Measurements from ENCODE around the gene SAT1.
"Not testable (repeated sequence)": the region's sequence is repeated elsewhere in the genome, so short reads cannot be mapped to it uniquely, and the experiment has no call there.

Gene SAT1

DNA sequence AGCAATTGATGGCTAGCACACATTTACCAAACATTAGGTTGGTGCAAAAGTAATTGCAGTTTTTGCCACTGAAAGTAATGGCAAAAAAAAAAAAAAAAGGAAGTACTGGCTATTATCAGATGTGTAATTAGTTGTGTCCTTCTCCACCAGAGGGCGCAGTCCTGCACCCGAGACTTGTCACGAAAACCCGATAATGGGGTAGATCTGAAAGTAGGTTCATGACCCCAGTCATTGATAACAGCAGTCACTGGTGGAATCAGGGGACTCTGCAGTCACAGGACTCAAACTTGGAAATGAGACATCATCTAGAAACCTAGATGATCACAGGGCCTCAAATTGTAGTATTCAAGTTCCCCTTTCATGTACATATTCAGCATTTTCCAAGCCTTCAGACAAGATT lies 26.8 kb upstream of the SAT1 start:
- H3K27ac ChIP-seq (ENCODE audit: low read depth, low read length): no peak overlapping the region
- no peak overlapping the region for H3K4me3 ChIP-seq (ENCODE audit: low read depth in 1 of 2, low read length in 2 of 2)
- H3K4me1 ChIP-seq (ENCODE audit: insufficient read depth, low read length): no peaks in the 10 kb centered on the region
- H3K27me3 ChIP-seq (ENCODE audit: control insufficient read depth in 1 of 2, insufficient read depth in 2 of 2, low read length in 2 of 2): no peaks in the 10 kb centered on the region
- H3K9me3 ChIP-seq (ENCODE audit: low read length): no peaks in the 10 kb centered on the region
- no peak overlapping the region for H3K9ac ChIP-seq (ENCODE audit: low read length)
- no peaks in the 10 kb centered on the region for H3K36me3 ChIP-seq (ENCODE audit: insufficient read depth, low read length)

DNA sequence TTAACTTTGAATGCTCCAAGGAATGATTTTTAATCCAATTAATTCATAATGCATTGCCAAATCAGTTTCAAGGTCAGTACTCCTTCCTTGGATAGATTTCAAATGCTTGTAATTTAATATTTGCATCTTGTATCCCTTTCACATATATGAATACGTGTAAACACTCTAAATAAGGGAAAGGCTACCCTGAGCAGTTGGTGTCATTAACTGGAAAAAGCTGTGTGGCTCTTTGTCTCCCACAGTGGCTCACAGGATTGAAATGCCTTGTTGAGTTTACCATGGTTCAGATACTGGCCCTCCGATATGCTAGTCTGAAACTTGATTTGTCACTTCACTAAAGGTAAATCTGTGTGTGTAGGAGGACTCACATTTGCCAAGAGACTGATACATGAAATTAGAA lies 23.2 kb upstream of the SAT1 start:
- H3K27me3 ChIP-seq (ENCODE audit: control insufficient read depth in 1 of 2, insufficient read depth in 2 of 2, low read length in 2 of 2): no peaks in the 10 kb centered on the region
- no peaks in the 10 kb centered on the region for H3K36me3 ChIP-seq (ENCODE audit: insufficient read depth, low read length)
- H3K9me3 ChIP-seq (ENCODE audit: low read length): no peaks in the 10 kb centered on the region
- H3K27ac ChIP-seq (ENCODE audit: low read depth, low read length): no peak overlapping the region
- H3K9ac ChIP-seq (ENCODE audit: low read length): no peak overlapping the region
- no peaks in the 10 kb centered on the region for H3K4me1 ChIP-seq (ENCODE audit: insufficient read depth, low read length)
- no peak overlapping the region for H3K4me3 ChIP-seq (ENCODE audit: low read depth in 1 of 2, low read length in 2 of 2)

DNA sequence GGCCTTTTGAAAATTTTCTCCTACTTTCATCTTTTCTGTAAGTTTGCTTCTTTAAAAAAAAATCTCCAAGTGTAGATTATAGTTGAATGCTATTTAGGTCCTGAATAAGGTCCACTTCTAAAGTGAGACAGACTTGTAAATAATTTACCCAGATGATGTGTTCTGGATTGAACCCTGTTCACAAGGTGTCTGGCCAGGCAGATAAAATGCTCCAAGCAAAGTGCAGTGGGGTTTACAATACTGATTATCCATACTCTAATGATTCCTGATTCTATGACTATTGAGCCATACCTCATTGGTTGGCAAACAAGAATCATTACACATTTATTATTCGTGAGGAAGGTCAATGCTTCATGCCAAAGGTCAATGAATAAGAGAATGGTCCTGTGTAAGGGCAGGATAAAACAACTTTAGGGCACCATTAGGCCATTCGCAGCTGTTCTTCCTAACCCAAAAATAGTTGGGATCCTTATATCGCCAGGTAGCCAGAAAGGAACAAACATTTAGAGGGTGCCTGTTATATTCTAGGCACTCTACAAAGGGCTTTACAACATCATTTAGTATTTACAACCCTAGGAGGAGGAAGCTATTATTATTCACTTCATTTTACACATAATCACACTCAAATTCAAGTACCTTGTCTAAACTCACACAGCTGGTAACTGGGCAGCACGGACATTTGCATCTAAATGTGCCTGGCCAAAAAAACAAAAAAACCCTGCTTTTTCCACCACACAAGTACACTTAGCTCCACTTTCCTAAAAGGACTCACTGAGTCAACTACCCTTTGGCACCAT lies 18.6 kb upstream of the SAT1 start:
- Histone ChIP-seq H3K36me3 (ENCODE audit: insufficient read depth, low read length) (no peaks in the 10 kb centered on the region), H3K9me3 (ENCODE audit: low read length) (no peaks in the 10 kb centered on the region), H3K27ac (ENCODE audit: low read depth, low read length) (no peak overlapping the region), H3K4me1 (ENCODE audit: insufficient read depth, low read length) (no peaks in the 10 kb centered on the region), H3K27me3 (ENCODE audit: control insufficient read depth in 1 of 2, insufficient read depth in 2 of 2, low read length in 2 of 2) (no peaks in the 10 kb centered on the region), H3K9ac (ENCODE audit: low read length) (no peak overlapping the region), H3K4me3 (ENCODE audit: low read depth in 1 of 2, low read length in 2 of 2) (no peak overlapping the region)

DNA sequence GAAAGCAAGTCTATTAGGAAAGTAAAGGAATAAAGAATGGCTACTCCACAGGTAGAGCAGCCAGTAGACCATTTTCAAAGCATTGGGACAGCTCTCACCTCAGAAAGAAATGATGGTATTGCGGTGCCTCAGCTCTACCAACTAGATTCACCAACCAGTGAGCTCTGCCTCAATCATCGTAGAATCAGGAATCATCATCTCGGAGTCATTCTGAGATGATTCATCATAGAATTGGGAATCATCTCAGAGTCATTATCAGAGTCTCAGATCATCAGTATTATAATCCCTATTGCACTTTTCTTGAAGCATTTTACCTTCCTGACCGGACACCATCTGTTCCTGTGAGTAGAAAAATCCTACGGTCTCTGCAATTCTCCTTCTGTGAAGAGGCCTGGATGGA lies 17.5 kb upstream of the SAT1 start:
- no peaks in the 10 kb centered on the region for H3K4me1 ChIP-seq (ENCODE audit: insufficient read depth, low read length)
- no peak overlapping the region for H3K4me3 ChIP-seq (ENCODE audit: low read depth in 1 of 2, low read length in 2 of 2)
- no peak overlapping the region for H3K9ac ChIP-seq (ENCODE audit: low read length)
- H3K27ac ChIP-seq (ENCODE audit: low read depth, low read length): no peak overlapping the region
- no peaks in the 10 kb centered on the region for H3K27me3 ChIP-seq (ENCODE audit: control insufficient read depth in 1 of 2, insufficient read depth in 2 of 2, low read length in 2 of 2)
- H3K36me3 ChIP-seq (ENCODE audit: insufficient read depth, low read length): no peaks in the 10 kb centered on the region
- no peaks in the 10 kb centered on the region for H3K9me3 ChIP-seq (ENCODE audit: low read length)

DNA sequence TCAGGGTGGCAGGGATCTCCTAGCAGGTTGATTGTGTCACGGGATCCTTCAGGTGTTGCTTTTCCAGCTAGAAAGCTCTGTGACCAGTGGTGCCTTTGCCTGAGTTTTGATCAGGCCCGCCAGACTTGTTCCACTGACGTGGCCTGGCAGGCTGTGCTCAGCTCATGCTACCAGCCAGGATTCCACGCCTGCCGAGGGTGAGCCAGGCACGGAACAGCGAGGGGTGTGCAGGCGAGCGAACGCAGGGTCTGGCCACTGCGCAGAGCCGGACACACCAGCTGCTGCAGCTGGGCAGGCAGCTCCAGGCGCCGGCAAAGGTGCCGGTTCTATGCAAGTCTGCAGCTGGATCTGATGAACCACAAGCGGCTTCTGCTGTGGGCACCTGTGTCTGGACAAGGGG lies 17.1 kb upstream of the SAT1 start:
- H3K27me3 ChIP-seq (ENCODE audit: control insufficient read depth in 1 of 2, insufficient read depth in 2 of 2, low read length in 2 of 2): no peaks in the 10 kb centered on the region
- no peak overlapping the region for H3K27ac ChIP-seq (ENCODE audit: low read depth, low read length)
- no peaks in the 10 kb centered on the region for H3K36me3 ChIP-seq (ENCODE audit: insufficient read depth, low read length)
- H3K4me1 ChIP-seq (ENCODE audit: insufficient read depth, low read length): no peaks in the 10 kb centered on the region
- no peak overlapping the region for H3K9ac ChIP-seq (ENCODE audit: low read length)
- no peak overlapping the region for H3K4me3 ChIP-seq (ENCODE audit: low read depth in 1 of 2, low read length in 2 of 2)
- H3K9me3 ChIP-seq (ENCODE audit: low read length): no peaks in the 10 kb centered on the region

DNA sequence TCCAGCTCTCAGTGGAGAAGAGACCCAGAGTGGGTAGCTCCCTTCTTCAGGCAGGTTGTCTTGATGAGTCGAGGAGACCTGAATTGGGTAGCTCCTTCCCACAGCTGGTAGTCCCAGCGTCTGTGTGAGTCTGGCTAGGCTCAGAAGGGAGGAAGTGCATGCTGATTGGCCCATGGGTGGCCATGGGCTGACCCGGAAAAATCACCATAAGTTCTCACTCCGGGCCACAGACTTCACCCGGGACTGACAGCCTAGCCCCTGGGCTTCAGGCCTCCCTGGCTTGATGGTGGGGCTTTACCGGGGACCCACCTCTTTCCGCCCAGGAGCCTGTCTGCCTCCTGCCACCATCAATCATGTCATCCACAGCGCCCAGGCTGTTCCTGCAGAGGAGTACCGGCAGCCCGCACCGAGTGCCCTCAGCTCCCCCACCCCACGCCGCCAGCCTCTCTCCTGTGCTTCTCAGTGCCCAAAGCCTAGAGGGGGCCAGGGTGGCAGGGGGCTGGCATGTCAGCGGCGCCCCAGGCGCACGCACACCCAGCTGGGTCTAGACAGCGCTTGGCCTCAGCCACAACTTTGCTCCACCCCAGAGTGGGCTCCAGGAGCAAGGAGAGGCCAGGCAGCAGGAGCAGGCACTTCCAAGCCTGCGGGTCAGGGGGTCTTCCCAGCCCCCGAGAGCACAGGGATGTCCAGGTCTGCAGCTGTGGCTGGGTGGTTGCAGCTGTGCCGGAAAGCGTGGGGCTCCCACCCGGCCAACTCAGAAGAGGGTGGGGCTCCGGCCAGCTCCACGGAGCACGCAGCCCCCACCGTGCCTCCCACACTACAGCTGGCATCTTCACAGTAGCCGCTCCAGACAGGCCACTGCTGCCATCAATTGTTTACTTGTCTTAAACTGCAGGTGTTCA lies 16.1 kb upstream of the SAT1 start:
- H3K4me3 ChIP-seq (ENCODE audit: low read depth in 1 of 2, low read length in 2 of 2): no peak overlapping the region

DNA sequence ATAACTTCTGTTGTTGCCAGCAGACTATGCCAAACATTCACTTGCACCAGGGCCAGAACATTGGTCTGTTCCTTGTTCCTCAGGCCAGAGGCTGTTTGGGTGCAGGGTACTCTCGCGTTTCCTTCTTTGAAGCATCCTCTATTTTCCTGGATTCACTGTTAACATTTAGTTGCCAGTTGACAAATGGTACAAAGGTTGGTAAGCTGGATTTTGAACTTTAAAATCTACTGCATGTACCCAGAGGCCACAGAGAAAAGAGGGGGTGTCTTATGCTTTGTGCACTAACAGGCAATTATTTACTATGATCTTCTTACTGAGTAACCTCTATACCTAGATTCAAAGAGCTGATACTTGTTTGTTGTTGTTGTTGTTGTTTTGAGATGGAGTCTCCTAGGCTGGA lies 12.8 kb upstream of the SAT1 start:
- no peak overlapping the region for H3K27ac ChIP-seq (ENCODE audit: low read depth, low read length)
- H3K9me3 ChIP-seq (ENCODE audit: low read length): no peaks in the 10 kb centered on the region
- H3K27me3 ChIP-seq (ENCODE audit: control insufficient read depth in 1 of 2, insufficient read depth in 2 of 2, low read length in 2 of 2): no peaks in the 10 kb centered on the region
- no peak overlapping the region for H3K4me3 ChIP-seq (ENCODE audit: low read depth in 1 of 2, low read length in 2 of 2)
- H3K4me1 ChIP-seq (ENCODE audit: insufficient read depth, low read length): no peaks in the 10 kb centered on the region
- no peak overlapping the region for H3K9ac ChIP-seq (ENCODE audit: low read length)
- no peaks in the 10 kb centered on the region for H3K36me3 ChIP-seq (ENCODE audit: insufficient read depth, low read length)

More for the DNA sequence above, 16.1 kb upstream of the SAT1 start:
- Histone ChIP-seq H3K9me3 (ENCODE audit: low read length) (no peaks in the 10 kb centered on the region), H3K27me3 (ENCODE audit: control insufficient read depth in 1 of 2, insufficient read depth in 2 of 2, low read length in 2 of 2) (no peaks in the 10 kb centered on the region), H3K9ac (ENCODE audit: low read length) (no peak overlapping the region), H3K27ac (ENCODE audit: low read depth, low read length) (no peak overlapping the region), H3K4me1 (ENCODE audit: insufficient read depth, low read length) (no peaks in the 10 kb centered on the region), H3K36me3 (ENCODE audit: insufficient read depth, low read length) (no peaks in the 10 kb centered on the region)

DNA sequence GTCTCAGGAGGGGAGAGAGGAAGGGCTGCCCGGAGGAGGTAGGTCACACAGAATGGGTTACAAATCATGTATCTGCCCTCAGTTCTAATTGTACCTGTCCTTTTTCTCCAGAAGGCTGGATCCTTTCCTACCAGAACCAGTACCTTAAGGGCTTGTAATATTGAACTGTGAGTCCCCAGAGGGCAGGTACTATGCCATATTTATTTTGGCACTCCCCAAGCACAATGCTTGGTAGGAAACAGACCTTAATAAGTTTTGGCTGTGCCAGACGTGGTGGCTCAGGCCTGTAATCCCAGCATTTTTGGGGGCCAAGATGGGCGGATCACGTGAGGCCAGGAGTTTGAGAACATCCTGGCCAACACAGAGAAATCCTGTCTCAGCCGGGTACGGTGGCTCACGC lies 11.9 kb upstream of the SAT1 start:
- not testable (repeated sequence) for H3K27me3 ChIP-seq (ENCODE audit: control insufficient read depth in 1 of 2, insufficient read depth in 2 of 2, low read length in 2 of 2); H3K9me3 ChIP-seq (ENCODE audit: low read length); H3K4me1 ChIP-seq (ENCODE audit: insufficient read depth, low read length); H3K4me3 ChIP-seq (ENCODE audit: low read depth in 1 of 2, low read length in 2 of 2); H3K9ac ChIP-seq (ENCODE audit: low read length); H3K36me3 ChIP-seq (ENCODE audit: insufficient read depth, low read length); H3K27ac ChIP-seq (ENCODE audit: low read depth, low read length)

DNA sequence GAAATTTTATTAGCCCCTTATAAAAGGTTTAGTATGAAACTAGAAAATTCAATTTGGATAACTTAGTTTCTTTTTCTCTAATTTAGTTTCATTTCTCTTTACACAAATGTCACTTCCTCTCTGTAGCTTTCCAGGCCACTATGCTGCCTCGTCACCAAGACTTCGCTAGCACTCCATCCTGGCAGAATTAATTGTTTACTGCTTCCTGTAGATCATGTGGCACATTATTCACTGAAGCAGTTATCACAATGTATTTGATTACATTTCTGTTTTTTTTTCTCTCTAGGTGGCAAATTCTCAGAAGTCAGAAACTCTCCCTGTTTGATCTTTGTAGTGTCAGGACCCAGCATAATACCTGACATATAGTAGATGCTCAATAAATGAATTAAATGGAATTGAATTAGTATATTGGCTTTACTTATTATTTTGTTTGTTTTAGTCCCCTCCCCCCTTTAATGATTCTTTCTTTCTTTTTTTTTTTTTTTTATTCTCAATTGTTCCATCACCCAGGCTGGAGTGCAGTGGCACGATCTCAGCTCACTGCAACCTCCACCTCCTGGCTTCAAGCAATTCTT lies 9.3 kb upstream of the SAT1 start:
- H3K27ac ChIP-seq (ENCODE audit: low read depth, low read length): no peak overlapping the region
- H3K9ac ChIP-seq (ENCODE audit: low read length): no peak overlapping the region
- no peaks in the 10 kb centered on the region for H3K4me1 ChIP-seq (ENCODE audit: insufficient read depth, low read length)
- no peaks in the 10 kb centered on the region for H3K36me3 ChIP-seq (ENCODE audit: insufficient read depth, low read length)
- no peak overlapping the region for H3K4me3 ChIP-seq (ENCODE audit: low read depth in 1 of 2, low read length in 2 of 2)
- no peaks in the 10 kb centered on the region for H3K27me3 ChIP-seq (ENCODE audit: control insufficient read depth in 1 of 2, insufficient read depth in 2 of 2, low read length in 2 of 2)
- no peaks in the 10 kb centered on the region for H3K9me3 ChIP-seq (ENCODE audit: low read length)

DNA sequence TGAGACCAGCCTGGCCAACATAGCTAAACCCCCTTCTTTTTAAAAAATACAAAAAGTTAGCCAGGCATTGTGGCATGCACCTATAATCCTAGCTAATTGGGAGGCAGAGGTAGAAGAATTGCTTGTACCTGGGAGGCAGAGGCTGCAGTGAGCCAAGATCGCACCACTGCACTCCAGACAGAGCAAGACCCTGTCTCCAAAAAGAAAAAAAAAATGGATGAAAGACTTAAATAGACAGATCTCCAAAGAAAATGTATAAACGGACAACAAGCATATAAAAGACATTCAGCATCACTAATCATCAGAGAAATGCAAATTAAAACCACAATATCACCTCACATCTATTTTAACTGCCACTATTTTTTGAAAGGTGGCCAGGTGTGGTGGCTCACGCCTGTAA lies 6.6 kb upstream of the SAT1 start:
- no peaks in the 10 kb centered on the region for H3K36me3 ChIP-seq (ENCODE audit: insufficient read depth, low read length)
- H3K27me3 ChIP-seq (ENCODE audit: control insufficient read depth in 1 of 2, insufficient read depth in 2 of 2, low read length in 2 of 2): no peaks in the 10 kb centered on the region
- no peak overlapping the region for H3K4me3 ChIP-seq (ENCODE audit: low read depth in 1 of 2, low read length in 2 of 2)

DNA sequence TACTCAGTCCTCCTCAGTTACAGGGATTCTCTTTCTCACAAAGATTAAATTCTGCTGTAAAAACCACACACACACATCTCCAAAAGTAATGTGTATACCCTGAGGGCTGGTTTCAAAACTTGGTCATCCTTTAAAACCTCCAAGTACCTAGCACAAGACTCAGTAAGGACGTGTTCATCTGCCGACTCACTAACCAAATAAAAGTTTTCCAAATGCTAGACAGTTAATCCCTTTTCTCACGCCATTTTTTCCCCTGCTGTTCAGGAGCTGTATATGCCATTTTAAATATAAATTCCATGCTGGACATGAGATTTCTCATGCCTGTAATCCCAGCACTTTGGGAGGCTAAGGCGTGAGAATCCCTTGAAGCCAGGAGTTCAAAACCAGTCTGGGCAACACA lies 3.9 kb upstream of the SAT1 start:
- Histone ChIP-seq H3K27me3 (ENCODE audit: control insufficient read depth in 1 of 2, insufficient read depth in 2 of 2, low read length in 2 of 2) (no peaks in the 10 kb centered on the region), H3K9me3 (ENCODE audit: low read length) (no peaks in the 10 kb centered on the region), H3K9ac (ENCODE audit: low read length) (no peak overlapping the region), H3K4me3 (ENCODE audit: low read depth in 1 of 2, low read length in 2 of 2) (no peak overlapping the region), H3K4me1 (ENCODE audit: insufficient read depth, low read length) (no peaks in the 10 kb centered on the region), H3K27ac (ENCODE audit: low read depth, low read length) (no peak overlapping the region), H3K36me3 (ENCODE audit: insufficient read depth, low read length) (no peaks in the 10 kb centered on the region)

More for the DNA sequence above, 6.6 kb upstream of the SAT1 start:
- no peaks in the 10 kb centered on the region for H3K4me1 ChIP-seq (ENCODE audit: insufficient read depth, low read length)
- H3K27ac ChIP-seq (ENCODE audit: low read depth, low read length): no peak overlapping the region
- no peaks in the 10 kb centered on the region for H3K9me3 ChIP-seq (ENCODE audit: low read length)
- no peak overlapping the region for H3K9ac ChIP-seq (ENCODE audit: low read length)

Measured in muscle layer of colon (tissue), 2 donors.